HG03135 (cell line): Measurements from ENCODE around the gene ENOX1.

Source experiments
- ATAC-seq: cut with Tn5 transposase; IDR thresholded peaks from one replicate; pipeline ENCODE4 v1.9.1; 2021; ENCODE audit warnings: mild to moderate bottlenecking, moderate library complexity; ENCODE audit not compliant: unreplicated experiment

The ENOX1 gene

DNA sequence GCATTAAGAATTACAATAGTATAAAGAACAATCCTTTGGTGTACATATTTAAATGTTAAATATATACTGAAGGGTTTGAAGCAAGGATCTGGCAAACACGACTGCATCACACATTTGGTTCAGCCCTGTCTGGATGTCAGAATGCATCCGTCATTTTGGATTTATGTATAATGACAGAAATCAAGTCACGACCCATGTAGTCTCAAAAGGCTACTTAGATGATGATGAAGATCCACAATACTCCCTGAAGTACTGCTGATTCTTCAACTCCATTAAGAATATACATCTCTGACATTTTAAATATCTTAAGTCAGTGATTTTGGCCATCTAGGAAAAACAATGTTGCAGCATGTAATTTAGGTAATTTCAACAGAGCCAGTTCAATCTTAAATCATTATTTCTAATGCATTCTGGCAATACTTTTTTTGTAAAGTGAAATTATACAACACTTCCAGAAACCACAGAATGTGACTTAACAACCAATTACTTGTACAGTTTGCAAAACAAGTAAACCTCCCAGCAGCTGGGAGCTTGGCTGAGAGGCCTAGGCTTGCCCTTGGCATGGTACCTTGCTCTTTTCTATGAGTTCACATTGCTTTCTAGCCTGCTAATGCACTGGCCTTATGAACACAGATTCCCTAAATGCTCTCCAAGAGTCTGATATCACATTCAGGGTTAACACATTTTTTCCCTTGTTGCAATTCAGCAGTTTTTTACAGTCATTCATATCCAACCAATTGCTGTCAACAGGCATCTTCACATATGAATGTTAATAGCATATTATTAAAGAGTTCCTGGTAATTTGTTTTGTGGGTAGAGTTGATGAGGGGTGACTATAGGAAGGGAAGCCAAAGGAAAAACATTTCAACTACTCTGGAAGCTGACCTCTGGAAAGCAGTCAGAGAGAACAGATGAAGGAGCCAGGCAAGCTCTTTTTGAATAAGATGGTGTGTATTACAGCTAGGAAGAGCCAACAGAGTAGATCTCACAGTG lies 175.2 kb downstream of the ENOX1 start:
- no peak for ATAC-seq

DNA sequence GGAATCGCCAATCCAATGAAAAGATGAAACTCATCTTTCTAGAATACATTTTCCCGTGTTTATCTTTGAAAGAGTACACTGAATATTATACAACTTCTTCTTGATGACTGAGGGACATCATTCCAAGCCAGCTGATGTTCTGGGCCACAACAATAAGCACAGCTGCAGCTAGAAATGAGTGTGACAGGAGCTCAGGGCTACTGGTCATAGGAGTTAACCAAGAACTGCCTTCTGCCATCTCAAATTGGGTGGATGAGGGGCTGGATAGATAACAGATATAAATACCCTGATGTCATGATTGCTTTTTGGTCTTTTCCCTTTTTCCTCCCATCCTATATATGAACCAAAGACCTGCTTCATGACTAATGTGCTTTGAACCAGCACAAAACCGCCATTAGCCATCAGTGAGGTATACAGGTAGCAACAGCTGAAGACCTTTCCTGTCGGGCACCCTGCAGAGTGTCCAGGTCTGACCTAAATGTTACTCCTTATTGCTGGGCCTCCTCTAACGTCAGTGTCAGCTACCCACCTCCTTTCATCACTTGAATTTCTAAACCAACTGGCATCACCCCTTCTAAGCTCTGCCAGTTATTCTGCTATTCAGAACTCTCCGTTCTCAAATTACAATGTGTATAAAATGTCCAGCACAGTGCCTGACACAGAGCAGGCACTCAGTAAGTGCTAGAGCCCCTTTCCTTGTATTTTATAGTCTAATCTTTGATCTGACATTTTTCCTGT lies 178.2 kb downstream of the ENOX1 start:
- no peak for ATAC-seq

GRCh38 chr13:43597599-43597945 lies 189.2 kb downstream of the ENOX1 start:
- ATAC-seq = no peak

DNA sequence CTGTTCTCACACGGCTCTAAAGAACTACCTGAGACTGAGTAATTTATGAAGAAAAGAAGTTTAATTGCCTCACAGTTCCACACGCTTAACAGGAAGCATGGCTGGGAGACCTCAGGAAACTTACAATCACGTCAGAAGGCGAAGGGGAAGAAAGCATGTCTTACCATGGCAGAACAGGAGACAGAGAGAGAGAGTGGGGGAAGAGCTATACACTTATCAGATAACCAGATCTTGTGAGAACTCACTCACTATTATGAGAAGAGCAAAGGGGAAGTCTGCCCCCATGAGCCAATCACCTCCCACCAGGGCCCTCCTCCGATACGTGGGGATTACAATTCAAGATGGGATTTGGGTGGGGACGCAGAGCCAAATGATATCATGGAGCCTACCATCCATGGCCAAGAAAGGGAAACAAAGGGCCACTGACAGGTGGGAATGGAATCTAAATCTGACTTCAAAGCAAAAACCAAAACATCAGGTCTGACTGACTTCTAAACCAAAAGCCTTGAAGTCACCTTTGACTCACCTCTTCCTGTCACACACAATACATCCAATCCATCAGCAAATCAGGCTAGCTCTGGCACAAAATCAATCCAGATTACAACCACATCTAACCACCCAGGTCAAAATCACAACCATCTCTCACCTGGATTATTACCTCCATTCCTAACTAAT lies 189.7 kb downstream of the ENOX1 start:
- no peak for ATAC-seq

GRCh38 chr13:43596006-43596405 lies 190.8 kb downstream of the ENOX1 start:
- no peak for ATAC-seq

GRCh38 chr13:43587376-43587775 lies 199.4 kb downstream of the ENOX1 start:
- ATAC-seq = no peak

DNA sequence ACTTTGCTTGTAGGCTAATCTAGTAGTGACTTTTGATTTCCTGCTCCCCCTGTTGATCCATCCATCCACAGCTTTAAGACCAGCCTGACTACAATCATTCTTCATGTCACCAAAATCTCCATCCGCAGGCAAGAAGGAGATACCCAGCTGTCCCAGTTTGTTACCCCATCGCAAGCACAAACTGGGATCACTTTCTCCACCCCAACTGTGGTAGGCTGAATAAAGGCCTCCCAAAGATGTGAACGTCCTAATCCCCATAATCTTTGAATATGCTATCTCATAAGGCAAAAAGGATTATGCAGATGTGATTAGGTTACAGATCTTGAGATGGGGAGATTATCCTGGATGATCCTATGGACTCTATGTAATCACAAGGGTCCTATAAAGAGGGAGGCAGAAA lies 202.0 kb downstream of the ENOX1 start:
- ATAC-seq = no peak

- ATAC-seq = no peak
Observed at GRCh38 chr13:43583321-43583720, 203.5 kb downstream of the ENOX1 start.

DNA sequence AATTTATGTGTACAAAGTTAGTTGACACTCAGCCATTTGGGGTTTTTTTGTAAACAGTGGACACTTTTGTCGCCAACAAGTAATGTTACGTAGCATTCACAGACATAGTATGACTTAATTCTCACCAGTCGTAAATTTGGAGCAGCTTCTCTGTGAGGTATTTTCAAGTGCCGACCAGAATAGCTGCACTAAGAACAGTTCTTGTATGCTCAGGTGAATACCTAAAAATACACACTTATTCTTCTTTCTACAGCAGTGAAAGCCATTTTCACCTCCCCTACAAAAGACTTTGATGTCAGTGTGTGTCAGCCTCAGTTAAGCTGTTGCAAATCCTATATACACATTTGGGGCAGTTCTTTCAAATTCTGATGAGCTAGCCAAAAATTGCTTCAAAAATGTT lies 206.5 kb downstream of the ENOX1 start:
- no peak for ATAC-seq

DNA sequence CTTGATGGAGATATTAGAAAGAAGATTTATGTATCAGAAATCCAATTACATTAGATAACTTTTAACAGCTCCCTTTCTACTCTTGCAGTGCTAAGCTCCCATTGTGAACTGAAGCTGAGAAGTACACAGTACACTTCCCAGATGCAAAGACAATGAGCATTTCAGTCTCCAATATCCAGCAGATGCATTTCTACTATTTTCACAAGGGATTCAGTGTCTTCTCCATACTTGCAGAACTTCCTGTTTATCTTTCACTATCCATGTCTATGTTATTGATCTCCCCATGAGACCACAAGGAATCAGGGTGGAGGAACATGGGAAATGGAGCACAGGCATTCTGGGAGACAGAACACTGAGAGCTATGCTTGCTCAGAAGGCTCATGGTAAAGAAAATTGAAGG lies 207.5 kb downstream of the ENOX1 start:
- ATAC-seq = no peak

DNA sequence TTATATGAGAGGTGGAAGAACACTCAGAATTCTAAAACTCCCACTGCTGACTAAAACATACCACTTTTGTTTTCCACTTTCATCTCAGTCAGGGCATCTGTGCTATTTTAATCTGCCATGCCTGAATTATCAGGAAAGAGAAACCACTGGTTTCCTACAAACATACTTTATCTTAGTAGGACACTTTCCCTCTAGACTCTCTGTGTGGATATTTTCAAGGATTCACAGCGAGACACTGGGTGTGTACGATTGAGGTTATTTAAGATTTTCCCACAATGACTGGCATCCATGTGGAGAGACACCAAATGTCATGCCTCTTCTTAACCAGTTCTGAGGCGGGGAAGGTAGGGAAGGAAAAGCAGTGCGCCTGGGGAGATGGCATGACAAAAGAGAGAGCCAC lies 212.2 kb downstream of the ENOX1 start:
- ATAC-seq = no peak

- no peak for ATAC-seq
Observed at GRCh38 chr13:43573802-43574514, 212.8 kb downstream of the ENOX1 start.

GRCh38 chr13:43573361-43573740 lies 213.4 kb downstream of the ENOX1 start:
- ATAC-seq = no peak

DNA sequence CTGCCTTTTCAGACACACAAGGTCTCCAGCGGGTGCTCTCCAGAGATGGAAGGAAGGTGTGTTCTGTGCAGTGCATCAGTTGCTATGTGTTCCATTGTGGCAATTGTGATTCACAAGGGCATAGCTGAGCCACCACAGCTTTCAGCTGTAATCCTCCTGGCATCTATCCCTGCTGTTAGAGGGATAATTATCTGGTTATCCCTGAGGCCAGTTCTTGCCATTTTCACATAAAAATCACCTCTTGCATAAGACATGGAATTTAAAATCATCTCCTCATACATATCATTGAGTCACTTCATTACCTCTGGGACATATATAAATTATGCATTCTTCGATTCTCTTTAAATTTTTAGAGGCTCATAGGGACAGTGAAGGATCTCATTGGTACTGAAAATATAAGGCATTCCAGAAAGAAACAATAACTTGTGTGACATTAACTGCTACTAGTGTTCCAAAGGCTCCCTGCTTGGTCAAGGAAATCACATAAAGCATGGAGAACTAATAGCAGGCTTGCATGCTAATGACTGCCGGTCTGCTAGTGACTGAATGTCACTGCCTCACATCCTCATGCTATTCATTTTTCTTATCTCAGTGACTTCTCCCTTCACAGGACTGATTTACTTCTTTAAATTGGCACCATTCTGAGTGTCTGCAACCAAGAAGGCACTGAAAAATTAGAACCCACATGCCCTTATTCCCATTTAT lies 214.0 kb downstream of the ENOX1 start:
- no peak for ATAC-seq

GRCh38 chr13:43569658-43570057 lies 217.1 kb downstream of the ENOX1 start:
- ATAC-seq = no peak

GRCh38 chr13:43567608-43568007 lies 219.2 kb downstream of the ENOX1 start:
- ATAC-seq = no peak

DNA sequence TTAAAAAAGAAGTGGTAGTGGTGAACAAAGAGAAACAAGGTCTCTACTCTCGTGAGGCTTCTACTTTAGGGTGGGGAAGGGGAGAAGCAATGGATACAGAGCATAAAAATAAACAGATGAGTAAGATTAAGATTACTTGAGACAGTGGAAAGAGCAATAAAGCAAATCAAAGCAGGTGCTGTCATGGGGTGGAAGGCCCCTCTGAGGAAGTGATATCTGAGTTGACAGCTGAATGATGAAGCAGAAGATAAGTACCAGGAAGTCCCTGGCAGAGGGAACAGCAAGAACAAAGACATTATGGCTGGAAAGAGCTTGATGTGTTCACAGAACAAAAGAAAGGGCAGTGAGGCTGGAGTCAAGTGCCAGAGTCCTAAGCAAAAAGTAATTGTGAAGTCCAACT lies 221.8 kb downstream of the ENOX1 start:
- no peak for ATAC-seq

- ATAC-seq = no peak
Observed at GRCh38 chr13:43561081-43561480, 225.7 kb downstream of the ENOX1 start.

DNA sequence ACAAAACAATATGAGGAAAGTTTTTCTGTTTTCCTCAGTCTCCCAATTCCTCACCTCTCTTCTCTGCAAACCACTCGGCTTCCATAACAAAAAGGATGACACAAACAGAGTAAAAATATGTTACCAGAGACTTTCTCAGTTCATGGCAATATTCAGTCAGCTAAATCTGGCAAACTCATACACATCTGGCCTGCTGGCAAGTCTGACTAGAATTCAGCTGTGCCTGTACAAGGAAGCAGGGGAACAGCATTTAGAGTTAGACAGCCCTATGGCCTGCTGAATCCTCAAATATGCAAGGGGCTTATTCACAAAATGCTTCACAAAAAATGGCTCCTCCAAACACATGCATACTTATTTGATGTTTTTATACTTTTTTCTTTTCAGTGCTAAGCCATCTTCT lies 227.8 kb downstream of the ENOX1 start:
- ATAC-seq = no peak

GRCh38 chr13:43558326-43558725 lies 228.4 kb downstream of the ENOX1 start:
- no peak for ATAC-seq
